ENCODE measurements around the gene SPARCL1.

SPARCL1 gene

DNA sequence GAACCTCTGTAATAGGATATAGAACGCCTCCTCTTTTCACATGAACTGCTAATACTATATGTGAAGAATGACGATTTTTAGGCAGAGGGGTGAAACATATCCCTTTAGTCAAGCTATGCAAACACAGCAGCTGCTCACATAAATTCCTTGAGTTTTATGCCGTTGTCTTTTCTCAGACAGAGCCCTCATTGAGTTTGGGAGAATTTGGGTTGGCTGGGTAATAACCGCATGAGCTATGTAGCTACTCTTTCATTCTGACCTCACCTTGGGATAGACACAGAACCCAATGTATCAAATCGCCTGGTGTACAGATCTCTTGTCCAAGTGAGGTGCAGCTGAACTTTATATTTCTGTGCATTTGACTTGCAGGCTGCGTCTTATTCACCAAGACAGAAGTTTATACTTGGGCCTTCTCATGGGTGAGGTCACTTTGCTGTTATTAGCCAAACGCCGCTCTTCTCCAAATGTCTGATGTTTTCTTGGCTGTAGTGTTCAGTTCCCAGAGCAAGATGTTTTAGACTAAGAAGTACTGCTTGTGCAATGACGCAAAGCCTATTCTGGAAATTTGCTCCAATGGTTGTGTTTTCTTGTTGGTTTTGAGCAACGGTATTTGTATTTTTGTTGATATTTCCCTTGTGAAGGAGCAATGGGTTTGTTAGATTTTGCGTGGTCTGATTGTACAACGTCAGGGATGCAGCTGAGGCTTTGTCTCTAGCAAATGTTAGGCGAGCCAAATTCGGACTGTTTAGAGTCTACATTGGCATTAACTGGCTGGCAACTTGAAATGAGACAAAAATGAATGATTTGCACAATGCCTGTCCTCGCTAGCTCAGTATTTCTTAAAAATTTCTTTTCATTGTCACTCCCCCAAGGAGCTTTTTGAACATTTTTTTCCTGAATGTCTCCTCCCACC lies 11.2 kb upstream of the SPARCL1 start:
- no peak for DNase-seq

DNA sequence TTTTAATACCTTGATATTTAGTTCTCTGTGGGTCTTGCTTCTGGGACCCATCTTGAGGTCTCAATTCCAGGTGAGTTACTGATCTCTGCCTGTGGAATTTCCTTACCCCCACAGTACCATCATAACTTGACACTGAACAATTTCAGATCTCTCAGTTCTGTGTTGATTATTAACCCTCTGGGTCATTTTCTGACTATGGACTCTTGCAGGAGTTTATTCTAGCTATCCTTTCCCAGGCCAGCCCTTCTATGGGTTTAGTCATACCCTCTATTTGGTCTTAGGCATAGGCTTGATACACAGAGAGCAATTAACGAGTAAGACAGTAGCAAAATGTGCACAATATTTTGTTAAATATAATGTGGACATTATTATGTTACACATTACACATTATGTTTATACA lies 3.7 kb upstream of the SPARCL1 start:
- DNase-seq = no peak

DNA sequence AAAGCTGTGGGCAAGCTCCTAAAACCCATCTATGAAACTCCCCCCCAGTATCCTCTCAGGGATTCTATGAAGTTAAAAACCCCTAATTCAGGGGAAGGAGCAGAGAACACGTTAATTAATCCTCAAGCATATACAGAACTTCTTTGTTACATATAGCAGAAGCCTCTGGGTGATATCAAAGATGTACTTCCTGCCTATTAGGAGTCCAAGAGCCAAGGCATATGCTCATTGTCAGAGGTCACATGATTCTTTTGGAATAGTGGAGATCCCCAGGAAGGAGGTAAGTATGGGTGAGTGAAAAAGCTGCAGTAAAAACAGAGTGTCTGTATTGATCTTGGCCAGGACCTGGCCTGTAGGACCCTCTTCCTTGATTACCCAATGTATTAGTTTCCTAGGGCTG lies 2.9 kb upstream of the SPARCL1 start:
- DNase-seq = no peak

DNA sequence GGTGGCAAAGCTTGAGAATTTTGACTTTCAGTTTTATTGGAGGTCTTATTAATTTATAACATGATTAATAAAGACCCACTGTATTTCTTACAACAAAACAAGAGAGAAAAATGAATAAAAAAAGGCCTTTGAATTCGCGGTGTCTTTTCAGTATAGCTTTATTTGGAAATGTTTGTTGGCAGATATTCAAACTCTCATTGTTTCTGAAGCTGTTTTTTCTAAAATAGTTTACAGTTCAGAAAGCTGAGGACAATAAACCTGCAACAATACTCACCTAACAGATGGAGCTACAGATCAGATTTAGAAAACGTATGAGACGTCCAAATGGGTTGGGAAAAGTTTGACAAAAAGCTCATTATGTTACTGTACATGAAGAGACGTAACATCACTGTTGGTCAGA lies 2.4 kb upstream of the SPARCL1 start:
- DNase-seq = no peak

DNA sequence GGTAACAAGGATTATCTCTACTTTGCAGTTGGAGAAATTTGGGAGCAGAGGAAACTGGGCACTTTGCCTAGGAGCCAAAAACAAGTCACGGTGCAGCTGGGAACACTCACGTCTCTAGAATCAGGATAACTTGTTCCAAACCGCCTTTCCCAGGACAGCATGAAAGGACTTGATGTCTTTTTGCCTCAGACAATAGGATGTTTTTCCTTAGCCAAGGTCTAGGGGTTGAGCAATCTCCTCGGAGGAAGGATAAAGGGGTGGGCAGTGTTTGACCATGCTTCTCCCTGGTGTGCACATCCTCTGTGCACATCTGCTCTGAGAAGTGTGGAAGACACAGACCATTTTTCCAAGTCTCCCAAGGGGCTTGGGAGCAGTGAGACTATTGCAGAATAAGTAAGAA lies 1.7 kb upstream of the SPARCL1 start:
- no peak for DNase-seq

DNA sequence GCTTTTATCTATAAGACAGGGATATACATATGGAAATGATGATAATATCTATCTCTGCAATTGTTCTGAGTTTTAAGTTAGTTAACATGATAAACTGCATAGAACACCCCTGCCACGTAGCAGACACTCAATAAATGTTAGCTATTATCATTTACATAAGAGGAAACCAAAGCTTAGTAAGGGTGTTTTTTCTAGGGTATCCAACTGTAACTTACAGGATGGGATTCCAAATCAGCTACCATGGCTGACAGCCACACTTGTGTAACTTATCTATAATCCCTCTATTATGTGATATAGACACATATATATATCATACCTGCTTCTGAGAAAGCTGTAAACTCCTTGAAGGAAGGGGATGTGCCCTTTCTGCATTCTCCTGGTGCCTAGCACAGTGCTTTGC lies 1.1 kb upstream of the SPARCL1 start:
- no peak for DNase-seq

DNA sequence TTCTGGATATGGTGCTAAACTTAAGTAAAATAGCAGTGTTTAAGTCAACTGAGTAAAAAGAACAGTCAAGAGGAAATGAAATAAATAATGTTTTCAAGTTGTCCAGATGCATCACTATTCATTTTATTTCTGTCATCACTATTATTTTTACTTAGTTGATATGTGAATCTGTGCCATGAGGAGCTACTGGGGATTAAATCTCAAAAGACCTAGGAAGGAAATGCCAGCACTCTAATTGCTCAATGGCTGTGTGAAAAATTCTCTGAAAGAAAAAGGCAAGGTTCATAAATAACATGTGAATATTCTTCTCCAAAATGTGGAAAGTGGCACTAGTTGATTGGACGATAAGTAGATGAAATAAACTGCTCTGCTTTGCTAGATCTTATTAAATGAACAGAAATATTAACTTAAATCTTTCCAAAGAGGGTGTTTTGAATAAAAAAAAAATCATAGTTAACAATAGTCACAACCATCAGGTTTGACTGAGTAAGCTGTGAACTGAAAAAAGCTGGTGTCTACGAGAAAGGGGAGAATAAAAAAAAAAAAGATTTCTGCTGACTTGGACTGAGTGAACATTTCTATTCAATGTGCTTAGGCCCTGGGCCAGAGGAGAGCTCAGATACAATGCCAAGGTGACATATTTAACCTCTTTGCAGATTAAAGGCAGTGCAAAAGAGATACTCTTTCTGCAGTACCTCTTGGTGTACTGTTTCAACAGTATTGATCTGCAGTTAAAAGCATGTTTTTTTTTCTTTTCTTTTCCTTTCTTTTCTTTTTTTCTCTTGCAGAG lies 1.6 kb downstream of the SPARCL1 start:
- no peak for DNase-seq

DNA sequence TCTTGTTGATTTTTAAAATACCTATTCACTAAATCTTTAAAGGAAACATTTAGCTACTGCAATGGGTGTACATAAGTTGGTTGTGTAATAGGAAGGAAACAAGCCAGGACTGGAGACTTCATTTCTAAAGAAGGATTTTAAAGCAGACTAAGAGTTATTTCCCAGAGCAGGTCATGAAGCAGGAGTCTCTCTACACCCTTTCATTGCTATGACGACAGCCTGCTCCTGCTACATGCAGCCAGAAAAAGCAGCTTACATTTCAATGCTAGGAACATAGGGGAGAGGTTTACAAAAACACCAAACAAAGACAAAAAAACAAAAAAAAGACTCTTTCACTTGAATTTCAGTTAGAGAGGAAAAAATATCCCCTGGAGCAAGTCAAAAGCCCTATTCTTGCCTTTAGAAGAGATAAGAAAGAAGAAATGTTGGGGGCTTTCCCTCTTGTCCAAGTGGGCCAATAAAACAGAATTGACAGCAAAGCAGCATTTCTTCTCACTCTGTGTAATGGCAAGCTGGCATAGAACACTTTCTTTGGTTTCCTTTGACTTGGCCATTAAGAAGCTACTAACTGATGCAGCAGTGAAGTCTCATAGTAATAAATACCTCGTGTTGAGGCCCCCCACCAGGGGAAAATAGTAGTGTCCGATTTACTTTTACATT lies 3.4 kb downstream of the SPARCL1 start:
- no peak for DNase-seq

DNA sequence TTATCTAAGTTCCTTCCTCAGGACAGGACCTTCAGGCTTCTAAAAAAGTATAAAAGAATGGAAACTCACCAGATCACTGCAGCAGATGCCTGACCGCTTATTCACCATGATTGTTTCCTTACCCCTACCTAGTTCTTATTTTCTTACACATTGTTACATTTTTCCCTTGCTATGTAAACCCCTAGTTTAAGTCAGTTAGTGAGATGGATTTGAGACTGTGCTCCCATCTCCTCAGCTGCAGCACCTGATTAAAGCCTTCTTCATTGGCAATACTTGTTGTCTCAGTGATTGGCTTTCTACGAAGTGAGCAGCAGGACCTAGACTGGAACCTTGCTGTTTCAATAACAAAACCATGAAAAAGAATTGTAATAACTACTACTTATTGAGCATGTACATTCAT lies 4.7 kb downstream of the SPARCL1 start:
- DNase-seq = no peak

DNA sequence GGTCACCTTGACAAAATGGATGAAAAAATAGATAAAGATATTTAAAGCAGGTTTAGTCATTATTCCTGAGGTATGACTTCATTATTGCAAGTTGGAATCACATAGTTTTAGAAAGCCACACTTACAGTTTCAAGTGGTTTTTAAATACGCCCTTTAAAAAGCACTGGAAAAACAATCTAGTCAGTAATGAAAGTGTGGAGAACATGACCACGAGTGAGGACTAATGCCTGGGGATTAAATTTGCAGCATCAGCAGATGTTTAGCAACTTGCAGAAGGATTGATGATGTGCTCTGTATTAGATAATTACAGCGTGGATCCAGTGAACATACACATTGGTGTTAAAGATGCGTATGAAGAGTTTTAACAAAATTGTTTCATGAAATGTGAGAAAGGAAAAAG lies 5.9 kb downstream of the SPARCL1 start:
- DNase-seq = no peak

DNA sequence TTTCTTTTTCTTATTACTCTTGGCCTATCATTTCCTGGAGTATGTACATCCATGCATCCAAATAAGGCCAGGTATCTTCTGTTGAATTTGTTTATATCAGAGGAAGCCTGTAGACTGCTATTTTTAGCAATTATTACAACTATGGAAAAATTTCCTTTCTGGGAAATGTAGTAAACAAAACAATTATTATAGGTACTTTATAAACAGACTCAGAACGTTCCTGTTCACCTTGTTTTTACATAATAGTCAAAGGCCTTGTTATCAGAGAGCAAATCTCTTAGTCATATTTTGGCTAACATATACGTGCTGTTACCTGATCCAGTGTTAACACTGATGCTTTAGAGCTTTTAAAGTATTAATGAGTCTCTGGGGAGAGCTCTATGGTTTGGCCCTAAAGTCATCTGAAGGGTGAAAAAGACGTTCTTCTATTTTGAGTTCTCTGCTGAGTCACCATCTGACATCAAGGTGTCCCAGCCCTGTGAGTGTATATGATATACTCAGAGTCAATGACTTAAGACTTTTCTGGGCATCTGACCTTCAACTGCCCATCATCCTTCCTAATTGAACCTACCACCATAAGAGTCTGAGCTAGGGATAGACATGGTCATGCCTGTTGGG lies 7.3 kb downstream of the SPARCL1 start:
- DNase-seq = no peak

DNA sequence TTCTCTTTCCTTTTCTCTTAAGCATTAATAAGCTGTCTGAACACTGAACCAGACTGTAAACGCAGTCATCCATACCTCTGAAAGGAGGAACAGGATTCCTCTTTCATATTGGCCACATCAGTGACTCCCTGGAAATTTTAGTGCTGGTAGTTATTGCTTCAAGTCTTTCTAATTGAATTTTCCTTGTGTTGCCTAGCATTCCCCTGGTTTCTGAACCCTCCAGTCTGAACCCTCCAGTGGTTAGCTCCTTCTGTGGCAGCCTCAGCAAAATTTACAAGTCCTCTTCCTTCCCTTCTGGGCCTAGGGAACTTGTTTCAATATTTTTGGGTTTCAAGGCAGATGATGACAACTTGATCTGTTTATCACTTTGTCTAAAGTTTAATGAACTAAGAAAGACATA lies 7.9 kb downstream of the SPARCL1 start:
- no peak for DNase-seq

DNA sequence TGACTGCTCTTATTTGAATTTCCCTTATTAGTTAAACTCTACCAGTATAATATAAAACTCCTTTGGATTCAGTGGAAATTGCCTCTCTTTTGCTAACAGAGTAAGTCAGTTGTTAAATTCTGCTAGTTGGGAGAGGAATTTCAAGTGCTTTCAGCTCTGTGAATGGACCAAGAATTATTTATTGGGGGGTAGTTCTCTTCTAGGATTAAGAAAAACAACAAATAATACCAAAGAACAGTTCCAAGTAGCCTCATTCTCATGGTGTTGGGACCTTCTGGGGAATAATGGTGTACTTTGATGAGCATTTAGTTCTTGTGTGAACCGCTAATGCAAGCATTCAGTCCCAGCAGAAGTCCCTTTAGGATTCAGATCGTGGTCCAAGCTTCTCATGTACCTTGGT lies 11.6 kb downstream of the SPARCL1 start:
- DNase-seq = no peak

DNA sequence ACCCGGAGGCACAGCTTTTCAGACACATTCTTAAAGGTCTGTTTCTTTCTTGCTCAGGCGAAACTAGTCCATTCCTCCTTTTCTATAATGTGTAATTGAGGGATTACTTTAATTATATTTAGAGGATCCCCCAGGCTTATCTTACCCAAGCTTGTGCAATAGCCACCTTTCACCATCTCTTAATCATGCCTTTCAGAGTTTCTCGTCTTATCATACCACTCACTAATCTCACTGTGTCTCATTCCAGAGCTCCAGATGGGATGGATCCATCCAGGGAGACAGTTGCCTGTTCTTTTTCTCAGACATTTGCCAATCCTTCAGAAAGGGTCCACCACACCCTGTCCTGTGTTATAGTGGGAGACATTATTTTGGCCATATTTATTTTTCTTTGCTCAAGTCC lies 12.5 kb downstream of the SPARCL1 start:
- DNase-seq = no peak

DNA sequence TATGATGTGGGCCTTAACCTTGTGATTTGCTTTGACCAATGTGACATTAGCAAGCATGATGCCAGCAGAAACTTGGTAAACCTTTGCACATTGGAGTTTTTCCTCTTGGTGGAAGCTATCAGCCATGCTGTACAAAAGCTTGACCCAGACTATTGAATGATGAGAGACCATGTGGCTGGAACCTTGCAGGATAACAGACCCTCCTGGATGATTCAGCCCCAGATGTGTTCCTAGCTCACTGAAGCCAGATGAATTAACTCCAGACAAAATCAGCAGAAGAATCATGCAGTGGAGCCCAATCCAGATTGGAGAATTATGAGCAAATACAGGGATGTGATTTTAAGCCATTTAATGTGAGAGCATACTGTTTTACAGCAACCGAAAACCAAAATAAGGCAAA lies 16.8 kb downstream of the SPARCL1 start:
- DNase-seq = no peak

DNA sequence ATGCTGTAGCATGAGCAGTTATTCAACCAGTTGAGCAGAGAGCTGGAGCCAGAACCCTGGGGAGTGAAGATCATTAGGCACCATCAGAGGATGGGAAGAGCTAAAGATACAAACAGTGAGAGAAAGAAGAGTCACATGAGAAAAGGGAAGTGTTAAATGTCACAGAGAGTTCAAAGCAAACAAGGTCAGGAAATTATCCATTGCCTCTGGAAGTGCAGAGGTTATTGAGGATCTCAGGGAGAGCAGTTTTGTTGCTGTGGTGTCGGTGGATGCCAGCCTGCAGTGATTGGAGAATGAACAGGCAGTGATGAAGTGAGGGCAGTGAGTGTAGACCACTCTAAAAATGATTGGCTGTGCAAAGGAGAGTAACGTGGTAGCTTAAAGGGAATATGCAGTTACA lies 17.7 kb downstream of the SPARCL1 start:
- no peak for DNase-seq

DNA sequence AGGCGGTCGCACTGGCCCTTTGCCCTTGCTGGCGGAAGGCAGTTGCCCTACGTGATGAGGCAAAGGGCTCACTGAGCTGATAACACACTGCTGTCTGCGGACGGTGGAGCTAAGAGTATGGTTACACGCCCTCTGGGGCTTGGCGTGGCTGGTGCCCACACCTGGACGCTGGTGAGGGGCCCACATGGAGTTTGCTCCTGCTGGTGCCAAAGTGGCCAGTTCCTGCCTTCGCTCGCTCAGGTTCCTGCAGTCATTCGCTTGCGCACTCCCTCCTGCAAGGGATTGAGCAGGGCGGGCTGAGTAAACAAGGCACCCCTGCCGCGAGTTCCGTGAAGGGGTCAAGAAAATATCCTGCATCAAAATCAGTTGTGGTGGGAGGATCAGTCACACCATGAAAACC lies 18.4 kb downstream of the SPARCL1 start:
- no peak for DNase-seq

DNA sequence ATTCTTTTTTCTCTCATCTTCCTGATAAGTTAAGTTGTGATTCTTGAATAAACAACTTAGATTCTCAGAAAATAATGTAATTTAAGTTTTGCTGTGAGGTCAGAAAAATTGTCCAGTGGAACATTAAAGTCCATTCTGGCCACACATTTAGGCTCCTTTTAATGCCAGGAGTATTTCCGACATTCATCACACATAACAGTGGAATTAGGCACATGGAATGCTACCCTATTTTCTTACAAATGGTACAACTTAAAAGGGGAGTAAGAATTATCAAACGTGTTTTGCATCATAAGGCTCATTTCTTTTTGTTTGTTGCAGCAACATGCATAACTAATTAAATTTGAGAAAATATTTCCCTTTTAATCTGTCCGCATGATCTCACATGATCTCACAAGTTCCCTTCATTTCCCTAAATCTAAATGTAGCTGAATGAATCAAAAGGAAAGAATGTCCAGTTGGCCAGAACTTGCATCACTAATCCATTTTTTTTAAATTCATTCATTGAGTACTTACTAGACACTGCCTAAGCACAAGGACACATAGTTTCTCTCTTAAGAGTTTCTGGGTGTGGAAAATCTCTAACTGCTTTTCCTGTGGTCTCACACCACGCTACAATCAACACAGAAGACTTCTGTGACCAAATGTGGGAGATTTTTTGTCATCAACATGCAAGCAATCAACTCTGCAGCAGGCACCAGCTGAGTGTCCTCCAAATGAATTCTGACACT lies 22.0 kb downstream of the SPARCL1 start:
- no peak for DNase-seq

DNA sequence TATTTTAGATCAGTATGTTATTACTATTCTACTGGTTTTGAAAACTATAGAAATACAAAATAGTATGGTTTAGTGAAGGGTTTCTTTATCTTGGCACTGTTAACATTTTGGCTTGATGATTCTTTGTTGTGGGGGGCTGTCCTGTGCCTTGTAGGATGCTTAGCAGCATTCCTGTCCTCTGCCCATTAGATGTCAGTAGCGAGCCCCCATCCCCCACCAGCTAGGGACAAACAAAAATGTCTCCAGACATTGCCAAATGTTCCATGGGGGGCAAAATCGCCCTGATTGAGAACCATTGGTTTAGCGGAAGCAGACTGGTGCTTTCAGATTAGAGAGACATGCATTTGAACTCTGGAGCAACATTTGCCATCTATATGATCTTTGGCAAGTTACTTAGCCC lies 23.3 kb downstream of the SPARCL1 start:
- no peak for DNase-seq

DNA sequence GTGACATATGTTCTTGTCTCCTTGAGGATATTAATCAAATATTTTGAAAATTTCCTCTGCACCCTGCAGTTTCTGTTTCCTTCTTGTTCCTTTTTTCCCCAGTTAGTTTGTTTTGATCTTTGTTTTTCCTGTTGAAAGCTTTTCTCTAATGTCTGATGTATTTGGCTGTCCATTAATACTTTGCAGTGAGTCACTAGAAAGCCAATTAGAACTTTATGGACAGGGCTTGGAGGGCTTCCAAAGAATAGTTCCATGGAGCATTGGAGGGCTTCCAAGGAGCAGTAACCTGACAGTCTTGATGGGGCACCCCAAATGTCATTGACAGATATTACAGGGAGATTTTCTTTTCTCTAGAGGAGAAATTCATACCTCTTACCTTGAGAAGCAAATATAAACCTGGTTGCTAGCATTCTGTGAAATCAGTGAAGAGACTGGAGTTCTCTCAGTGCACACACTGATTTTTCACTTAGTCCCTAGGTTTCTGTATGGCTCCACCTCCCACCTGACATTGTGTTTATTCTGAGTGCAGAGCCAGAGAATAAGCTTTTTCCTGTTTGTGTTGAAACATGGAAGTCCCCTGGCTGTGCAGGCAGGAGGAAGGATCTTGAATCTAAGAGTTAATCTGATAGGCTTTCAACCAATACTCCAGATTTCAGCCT lies 26.5 kb downstream of the SPARCL1 start:
- DNase-seq = no peak

DNA sequence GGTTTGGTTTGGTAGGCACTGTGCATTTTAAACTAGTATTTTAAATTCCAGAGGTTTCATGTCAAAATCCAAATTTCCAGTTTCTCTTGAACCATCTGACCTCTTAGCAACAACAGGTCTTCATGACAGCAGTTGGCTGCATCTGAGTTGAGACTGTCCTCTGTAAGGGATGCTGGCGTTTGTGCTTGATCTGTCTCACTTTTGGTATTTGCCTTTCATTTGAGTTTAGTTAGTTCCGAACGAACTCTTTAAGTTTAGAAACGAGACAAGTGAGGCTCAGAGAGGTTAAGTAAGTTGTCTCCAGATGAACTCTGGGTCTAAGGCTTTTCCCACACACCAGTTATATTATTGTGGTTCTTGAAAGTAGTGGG lies 29.1 kb downstream of the SPARCL1 start:
- no peak for DNase-seq

Data from NCI-H187 (cell line).